GM19099 (cell line): Measurements from ENCODE around the gene TXNDC16.

ENCODE experiments used
- POLR2A ChIP-seq: IDR thresholded peaks from 3 replicates; pipeline ENCODE4 v1.6.1; 2011; ENCODE audit warnings: low read depth; ENCODE audit not compliant: insufficient read length; ENCODE audit errors: extremely low read depth

Gene TXNDC16

GRCh38 chr14:52434955-52435354 lies 117.3 kb downstream of the TXNDC16 start:
- TF ChIP-seq POLR2A, result no peak

- no peak for TF ChIP-seq POLR2A
These were observed 121.8 kb downstream of the TXNDC16 start for GRCh38 chr14:52430474-52430873.

- TF ChIP-seq POLR2A, result no peak
These were observed 122.9 kb downstream of the TXNDC16 start for GRCh38 chr14:52429451-52429850.

GRCh38 chr14:52427460-52427859 lies 124.8 kb downstream of the TXNDC16 start:
- TF ChIP-seq POLR2A, result no peak

GRCh38 chr14:52422650-52423356 lies 129.5 kb downstream of the TXNDC16 start:
- no peak for TF ChIP-seq POLR2A

- TF ChIP-seq POLR2A, result no peak
These were observed 135.2 kb downstream of the TXNDC16 start for GRCh38 chr14:52417139-52417538.

GRCh38 chr14:52413729-52414408 lies 138.4 kb downstream of the TXNDC16 start:
- no peak for TF ChIP-seq POLR2A

- TF ChIP-seq POLR2A, result no peak
These were observed 139.9 kb downstream of the TXNDC16 start for GRCh38 chr14:52412426-52412825.

- TF ChIP-seq POLR2A, result no peak
These were observed 147.0 kb downstream of the TXNDC16 start for GRCh38 chr14:52405314-52405713.

GRCh38 chr14:52402812-52403526 lies 149.3 kb downstream of the TXNDC16 start:
- TF ChIP-seq POLR2A, result no peak

- no peak for TF ChIP-seq POLR2A
These were observed 151.5 kb downstream of the TXNDC16 start for GRCh38 chr14:52400846-52401245.

GRCh38 chr14:52399921-52400595 lies 152.2 kb downstream of the TXNDC16 start:
- TF ChIP-seq POLR2A, result no peak

- TF ChIP-seq POLR2A, result no peak
These were observed 153.2 kb downstream of the TXNDC16 start for GRCh38 chr14:52399104-52399503.

- TF ChIP-seq POLR2A, result no peak
These were observed 154.5 kb downstream of the TXNDC16 start for GRCh38 chr14:52397844-52398243.

- no peak for TF ChIP-seq POLR2A
These were observed 156.6 kb downstream of the TXNDC16 start for GRCh38 chr14:52395728-52396127.
